A549 (cell line): ENCODE data around the gene OR6N2. TPM values are rescaled to one million over a fixed set of nuclear protein-coding genes. Genes with fewer than 3 reads are reported as not detected.

Experiments
- ATAC-seq, 2 experiments: fragments of 200-7000 bp in 1 of 2; fragments of >200 bp in 1 of 2; cut with Nextera tagmentation in 1 of 2; cut with Tn5 transposase in 1 of 2; 3 replicates each; pipeline versions ENCODE4 v1.8.0 to v1.9.1; 2018 to 2020; ENCODE audit warnings: mild to moderate bottlenecking in 1 of 2, moderate library complexity in 1 of 2
- CTCF ChIA-PET: fragments of 300-600 bp; sonication (Branson Sonifier 250); formaldehyde crosslinking; extraction: SDS; loops from one replicate; lab custom pipeline; 2021; ENCODE audit warnings: antibody characterized with exemption, inconsistent platforms; lab: Yijun Ruan, JAX
- POLR2A ChIA-PET: fragments of 350-600 bp; formaldehyde crosslinking; extraction: SDS; loops from one replicate; lab custom pipeline; 2021; ENCODE audit warnings: antibody characterized with exemption, inconsistent platforms; lab: Yijun Ruan, JAX
- DNase-seq, 2 experiments: peaks; one replicate each; pipeline versions ENCODE4 v3.0.0 to v3.0.0-alpha.2; 2011 to 2016; ENCODE audit warnings: low read depth in 1 of 2, low spot score in 1 of 2
- FAIRE-seq: peaks from 2 replicates; lab custom pipeline; 2011; peaks lifted over from hg19 to GRCh38; lab: Jason Lieb, UNC
- H3K27ac ChIP-seq, 2 experiments: fragments of >200 bp; sonication (Bioruptor Twin); formaldehyde crosslinking; 3 replicates each; pipeline ENCODE4 v1.5.1; 2016 to 2017
- H3K4me1 ChIP-seq: fragments of >200 bp; sonication (Bioruptor Twin); formaldehyde crosslinking; 3 replicates; pipeline ENCODE4 v1.6.1; 2016
- H3K4me2 ChIP-seq: fragments of >200 bp; sonication (Bioruptor Twin); formaldehyde crosslinking; 3 replicates; pipeline ENCODE4 v1.6.1; 2016
- H3K4me3 ChIP-seq: fragments of >200 bp; sonication (Bioruptor Twin); formaldehyde crosslinking; 3 replicates; pipeline ENCODE4 v1.5.1; 2016
- H3K9me3 ChIP-seq: fragments of >200 bp; sonication (Bioruptor Twin); formaldehyde crosslinking; 3 replicates; pipeline ENCODE4 v1.6.1; 2016
- CBX2 ChIP-seq: fragments of 200-600 bp; sonication (generic); IDR thresholded peaks from 2 replicates; pipeline ENCODE4 v1.6.1; 2016; ENCODE audit warnings: low read depth, mild to moderate bottlenecking, borderline replicate concordance
- CHD2 ChIP-seq: fragments of 150-350 bp; IDR thresholded peaks from 2 replicates; pipeline ENCODE4 v1.6.1; 2014; ENCODE audit warnings: low read length; ENCODE audit not compliant: partially characterized antibody
- CTCF ChIP-seq: fragments of >200 bp; sonication (Bioruptor Twin); formaldehyde crosslinking; IDR thresholded peaks from 3 replicates; pipeline ENCODE4 v1.5.1; 2016
- EP300 ChIP-seq, 2 experiments: fragments of >200 bp; sonication (Bioruptor Twin); formaldehyde crosslinking; IDR thresholded peaks; 2 replicates in 1 of 2; 3 replicates in 1 of 2; pipeline ENCODE4 v1.6.1; 2016 to 2017
- FOSB ChIP-seq: fragments of 250-450 bp; sonication (Bioruptor Pico); IDR thresholded peaks from 2 replicates; pipeline ENCODE4 v1.5.0; 2020; ENCODE audit warnings: mild to moderate bottlenecking, moderate library complexity
- FOSL2 ChIP-seq, 2 experiments: fragments of 450-650 bp in 1 of 2; fragments of >200 bp in 1 of 2; sonication (Bioruptor Twin) in 1 of 2; formaldehyde crosslinking; IDR thresholded peaks; 2 replicates each; pipeline versions ENCODE4 v1.5.0 to v1.6.1; 2016 to 2020; ENCODE audit warnings: mild to moderate bottlenecking in 1 of 2, moderate library complexity in 1 of 2
- GATA3 ChIP-seq: IDR thresholded peaks from 2 replicates; pipeline ENCODE4 v1.6.1; 2012; ENCODE audit warnings: borderline replicate concordance
- HMGXB4 ChIP-seq: fragments of 250-450 bp; sonication (Bioruptor Pico); IDR thresholded peaks from 2 replicates; pipeline ENCODE4 v1.5.0; 2021; ENCODE audit warnings: mild to moderate bottlenecking, moderate library complexity, borderline replicate concordance
- JUNB ChIP-seq: fragments of >200 bp; sonication (Bioruptor Twin); formaldehyde crosslinking; IDR thresholded peaks from 2 replicates; pipeline ENCODE4 v1.6.1; 2016
- MYC ChIP-seq: IDR thresholded peaks from 2 replicates; pipeline ENCODE4 v1.6.1; 2012; ENCODE audit warnings: mild to moderate bottlenecking, inconsistent platforms, low read length, improper control_type of control experiment, borderline replicate concordance
- NFE2L2 ChIP-seq: fragments of 150-350 bp; conservative IDR thresholded peaks from 2 replicates; pipeline ENCODE4 v1.6.1; 2014; ENCODE audit warnings: low read length
- NPAS2 ChIP-seq: fragments of 250-450 bp; sonication (Bioruptor Pico); IDR thresholded peaks from 2 replicates; pipeline ENCODE4 v1.8.0; 2022; ENCODE audit warnings: mild to moderate bottlenecking, moderate library complexity, borderline replicate concordance
- NR3C1 ChIP-seq: fragments of >200 bp; sonication (Bioruptor Twin); formaldehyde crosslinking; IDR thresholded peaks from 3 replicates; pipeline ENCODE4 v1.6.1; 2017
- PBX3 ChIP-seq: IDR thresholded peaks from 2 replicates; pipeline ENCODE4 v1.6.1; 2012
- PHF8 ChIP-seq: fragments of 200-600 bp; sonication (generic); IDR thresholded peaks from 2 replicates; pipeline ENCODE4 v1.6.1; 2016; ENCODE audit warnings: low read depth, mild to moderate bottlenecking, antibody characterized with exemption, moderate library complexity, borderline replicate concordance
- RAD21 ChIP-seq, 2 experiments: fragments of >200 bp in 1 of 2; sonication (Bioruptor Twin) in 1 of 2; formaldehyde crosslinking in 1 of 2; IDR thresholded peaks in 1 of 2; conservative IDR thresholded peaks in 1 of 2; 2 replicates in 1 of 2; 3 replicates in 1 of 2; pipeline ENCODE4 v1.6.1; 2012 to 2018; ENCODE audit warnings: inconsistent platforms in 1 of 2
- RARB ChIP-seq: fragments of 250-450 bp; sonication (Bioruptor Pico); IDR thresholded peaks from 2 replicates; pipeline ENCODE4 v1.8.0; 2021; ENCODE audit warnings: mild to moderate bottlenecking, moderate library complexity
- RFX5 ChIP-seq: fragments of 450-650 bp; IDR thresholded peaks from 2 replicates; pipeline ENCODE4 v1.7.1; 2014; ENCODE audit warnings: antibody characterized with exemption, mild to moderate bottlenecking, moderate library complexity
- SREBF2 ChIP-seq: fragments of 450-650 bp; IDR thresholded peaks from 2 replicates; pipeline ENCODE4 v1.6.1; 2014; ENCODE audit warnings: mild to moderate bottlenecking, moderate library complexity
- USF2 ChIP-seq: fragments of 450-650 bp; IDR thresholded peaks from 2 replicates; pipeline ENCODE4 v1.6.1; 2014; ENCODE audit warnings: antibody characterized with exemption
- ZC3H11A ChIP-seq: fragments of 450-650 bp; IDR thresholded peaks from 2 replicates; pipeline ENCODE4 v1.6.1; 2014; ENCODE audit warnings: antibody characterized with exemption, mild to moderate bottlenecking
- ZFP36 ChIP-seq: fragments of 450-650 bp; IDR thresholded peaks from 2 replicates; pipeline ENCODE4 v1.6.1; 2014; ENCODE audit warnings: borderline replicate concordance; ENCODE audit not compliant: partially characterized antibody
- ZSCAN20 ChIP-seq: fragments of 250-450 bp; sonication (Bioruptor Pico); IDR thresholded peaks from 2 replicates; pipeline ENCODE4 v1.8.0; 2022; ENCODE audit warnings: mild to moderate bottlenecking, moderate library complexity
- WGBS: methylation state at CpG from one replicate; pipeline ENCODE4 v1.1.6; 2017; ENCODE audit errors: missing lambda C conversion rate; 5-methylcytosine and 5-hydroxymethylcytosine counted together
- polyA plus RNA-seq, 4 experiments: library from polyadenylated mRNA; depleted of rRNA in 3 of 4; stranded (reverse); fragments of >200 nt; fragmentation: RNase III in 1 of 4; extraction: RNeasy Plus Mini Kit Qiagen cat#74134 plus additional on column Dnase treatment in 1 of 4; gene quantifications; 2 replicates in 3 of 4; 3 replicates in 1 of 4; pipeline ENCODE4 v1.2.3, GENCODE V29; 2011 to 2017
- TF ChIP-seq, protein P1 (sequence below): fragments of 200-600 bp; sonication (generic); IDR thresholded peaks from 2 replicates; pipeline ENCODE4 v1.6.1; 2016; ENCODE audit warnings: antibody characterized with exemption, mild to moderate bottlenecking, moderate library complexity
- TF ChIP-seq, protein P2 (sequence below): fragments of 150-350 bp; IDR thresholded peaks from 2 replicates; pipeline ENCODE4 v1.6.1; 2014; ENCODE audit warnings: low read depth, mild to moderate bottlenecking, low read length
- TF ChIP-seq, protein P3 (sequence below): fragments of >200 bp; sonication (Bioruptor Twin); formaldehyde crosslinking; IDR thresholded peaks from 2 replicates; pipeline ENCODE4 v1.6.1; 2016

Gene OR6N2
- polyA plus RNA-seq, 2 of the 4 experiments (the other 2 are of a cell fraction) = not detected

DNA sequence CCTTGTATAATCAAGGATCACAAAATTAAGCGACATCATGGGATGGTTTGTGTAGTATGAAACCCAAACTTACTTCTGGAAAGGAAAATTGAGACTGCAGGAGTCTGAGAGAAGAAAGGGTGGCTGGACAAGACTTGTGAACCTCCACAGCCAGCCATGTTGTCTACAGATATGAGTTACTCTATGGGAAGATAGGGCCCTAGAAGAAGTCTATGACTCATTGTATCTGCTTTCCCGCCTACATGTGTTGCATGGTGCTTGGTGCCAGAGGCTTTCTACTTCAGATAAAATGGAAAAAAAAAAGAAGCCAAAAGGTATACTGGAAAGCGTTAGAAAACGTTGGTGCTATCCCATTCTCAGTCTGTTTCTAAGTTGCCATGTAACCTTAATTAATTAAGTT lies 18.7 kb upstream of the OR6N2 start:
- FAIRE-seq (no peak), ATAC-seq (no peak), DNase-seq (no peak)
- Histone ChIP-seq H3K4me1 (no peaks in the 10 kb centered on the region), H3K27ac (no peak overlapping the region), H3K9me3 (no peaks in the 10 kb centered on the region), H3K4me2 (no peak overlapping the region), H3K4me3 (no peak overlapping the region)
- POLR2A ChIA-PET = no interaction called here
- TF ChIP-seq NR3C1 (no peak), NFE2L2 (no peak), ZC3H11A (no peak), ZSCAN20 (no peak), RARB (CRISPR knock-in tag) (no peak), CHD2 (no peak), MYC (no peak), RAD21 (conservative IDR thresholded peaks at IDR 0.05 in 1 of 2, IDR thresholded peaks at IDR 0.05 in 1 of 2) (no peak), PBX3 (no peak), RFX5 (no peak), SREBF2 (no peak), ZFP36 (no peak), FOSB (CRISPR knock-in tag) (no peak)
- TF ChIP-seq, protein P1, sequence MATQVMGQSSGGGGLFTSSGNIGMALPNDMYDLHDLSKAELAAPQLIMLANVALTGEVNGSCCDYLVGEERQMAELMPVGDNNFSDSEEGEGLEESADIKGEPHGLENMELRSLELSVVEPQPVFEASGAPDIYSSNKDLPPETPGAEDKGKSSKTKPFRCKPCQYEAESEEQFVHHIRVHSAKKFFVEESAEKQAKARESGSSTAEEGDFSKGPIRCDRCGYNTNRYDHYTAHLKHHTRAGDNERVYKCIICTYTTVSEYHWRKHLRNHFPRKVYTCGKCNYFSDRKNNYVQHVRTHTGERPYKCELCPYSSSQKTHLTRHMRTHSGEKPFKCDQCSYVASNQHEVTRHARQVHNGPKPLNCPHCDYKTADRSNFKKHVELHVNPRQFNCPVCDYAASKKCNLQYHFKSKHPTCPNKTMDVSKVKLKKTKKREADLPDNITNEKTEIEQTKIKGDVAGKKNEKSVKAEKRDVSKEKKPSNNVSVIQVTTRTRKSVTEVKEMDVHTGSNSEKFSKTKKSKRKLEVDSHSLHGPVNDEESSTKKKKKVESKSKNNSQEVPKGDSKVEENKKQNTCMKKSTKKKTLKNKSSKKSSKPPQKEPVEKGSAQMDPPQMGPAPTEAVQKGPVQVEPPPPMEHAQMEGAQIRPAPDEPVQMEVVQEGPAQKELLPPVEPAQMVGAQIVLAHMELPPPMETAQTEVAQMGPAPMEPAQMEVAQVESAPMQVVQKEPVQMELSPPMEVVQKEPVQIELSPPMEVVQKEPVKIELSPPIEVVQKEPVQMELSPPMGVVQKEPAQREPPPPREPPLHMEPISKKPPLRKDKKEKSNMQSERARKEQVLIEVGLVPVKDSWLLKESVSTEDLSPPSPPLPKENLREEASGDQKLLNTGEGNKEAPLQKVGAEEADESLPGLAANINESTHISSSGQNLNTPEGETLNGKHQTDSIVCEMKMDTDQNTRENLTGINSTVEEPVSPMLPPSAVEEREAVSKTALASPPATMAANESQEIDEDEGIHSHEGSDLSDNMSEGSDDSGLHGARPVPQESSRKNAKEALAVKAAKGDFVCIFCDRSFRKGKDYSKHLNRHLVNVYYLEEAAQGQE = no peak
- TF ChIP-seq, protein P2, sequence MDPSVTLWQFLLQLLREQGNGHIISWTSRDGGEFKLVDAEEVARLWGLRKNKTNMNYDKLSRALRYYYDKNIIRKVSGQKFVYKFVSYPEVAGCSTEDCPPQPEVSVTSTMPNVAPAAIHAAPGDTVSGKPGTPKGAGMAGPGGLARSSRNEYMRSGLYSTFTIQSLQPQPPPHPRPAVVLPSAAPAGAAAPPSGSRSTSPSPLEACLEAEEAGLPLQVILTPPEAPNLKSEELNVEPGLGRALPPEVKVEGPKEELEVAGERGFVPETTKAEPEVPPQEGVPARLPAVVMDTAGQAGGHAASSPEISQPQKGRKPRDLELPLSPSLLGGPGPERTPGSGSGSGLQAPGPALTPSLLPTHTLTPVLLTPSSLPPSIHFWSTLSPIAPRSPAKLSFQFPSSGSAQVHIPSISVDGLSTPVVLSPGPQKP = no peak
- 7% methylated on average over 4 of the region's 4 CpGs for WGBS
- CTCF ChIA-PET = no interaction called here

- Histone ChIP-seq H3K27ac (no peak overlapping the region), H3K4me2 (no peak overlapping the region), H3K4me1 (no peaks in the 10 kb centered on the region), H3K4me3 (no peak overlapping the region), H3K9me3 (no peaks in the 10 kb centered on the region)
- CTCF ChIA-PET = no interaction called here
- FAIRE-seq (no peak), DNase-seq (no peak), ATAC-seq (no peak)
- POLR2A ChIA-PET = no interaction called here
- WGBS = 16% methylated on average over 3 of the region's 3 CpGs
- no peak for TF ChIP-seq JUNB
- TF ChIP-seq USF2 = no peak
- TF ChIP-seq GATA3 = no peak
- no peak for TF ChIP-seq PHF8
- TF ChIP-seq, protein P3, sequence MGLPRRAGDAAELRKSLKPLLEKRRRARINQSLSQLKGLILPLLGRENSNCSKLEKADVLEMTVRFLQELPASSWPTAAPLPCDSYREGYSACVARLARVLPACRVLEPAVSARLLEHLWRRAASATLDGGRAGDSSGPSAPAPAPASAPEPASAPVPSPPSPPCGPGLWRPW = no peak
- no peak for TF ChIP-seq HMGXB4 (CRISPR knock-in tag)
- TF ChIP-seq CBX2 = no peak
- no peak for TF ChIP-seq EP300 (IDR thresholded peaks at IDR 0.05)
- TF ChIP-seq FOSL2 (IDR thresholded peaks at IDR 0.05) = no peak
- no peak for TF ChIP-seq FOSL2 (CRISPR knock-in tag; IDR thresholded peaks at IDR 0.05)
- no peak for TF ChIP-seq MYC
- no peak for TF ChIP-seq CHD2
- TF ChIP-seq RAD21 (conservative IDR thresholded peaks at IDR 0.05 in 1 of 2, IDR thresholded peaks at IDR 0.05 in 1 of 2) = no peak
- no peak for TF ChIP-seq CTCF
- no peak for TF ChIP-seq NPAS2
- no peak for TF ChIP-seq ZFP36
- TF ChIP-seq ZC3H11A = no peak
Measured at GRCh38 chr1:158798531-158798930, 17.5 kb upstream of the OR6N2 start.
